HFFc6 (cell line): ENCODE data around the gene FLCN. TPM values are rescaled to one million over a fixed set of nuclear protein-coding genes. Genes with fewer than 3 reads are reported as not detected.

Experiments
- DNase-seq: peaks from one replicate; pipeline ENCODE4 v3.0.0-alpha.2; 2018
- H3K27ac Mint-ChIP-seq: 2 replicates; pipeline ENCODE4 v1.8.0; 2020; ENCODE audit warnings: mild to moderate bottlenecking, mixed read lengths
- H3K27me3 Mint-ChIP-seq: 2 replicates; pipeline ENCODE4 v1.8.0; 2021; ENCODE audit warnings: mild to moderate bottlenecking, moderate library complexity, mixed read lengths; ENCODE audit not compliant: insufficient read depth
- H3K36me3 Mint-ChIP-seq: 2 replicates; pipeline ENCODE4 v1.8.0; 2021; ENCODE audit warnings: low read depth, mixed read lengths
- H3K4me1 Mint-ChIP-seq: 2 replicates; pipeline ENCODE4 v1.8.0; 2020; ENCODE audit warnings: low read depth, mixed read lengths
- H3K4me3 Mint-ChIP-seq: 2 replicates; pipeline ENCODE4 v1.8.0; 2020; ENCODE audit warnings: mild to moderate bottlenecking, moderate library complexity, mixed read lengths
- H3K9me3 Mint-ChIP-seq: 2 replicates; pipeline ENCODE4 v1.8.0; 2020; ENCODE audit warnings: mild to moderate bottlenecking, mixed read lengths
- total RNA-seq, 6 experiments: library from RNA; stranded (reverse); fragmentation: NEBNext Ultra II Directional; extraction: Animal tissue kit (Norgen Biotek cat#: 25700); gene quantifications; 2 replicates in 1 of 6; 3 replicates in 5 of 6; pipeline ENCODE4 v1.2.3, GENCODE V29; 2021
- TF ChIP-seq, protein P1 (sequence below): fragments of 200-600 bp; sonication (generic); IDR thresholded peaks from 2 replicates; pipeline ENCODE4 v1.5.0; 2021; ENCODE audit warnings: antibody characterized with exemption, mild to moderate bottlenecking

FLCN gene
- total RNA-seq, 6 experiments from 2014 or later: 15.8 to 19.2 (median 17.3) TPM

DNA sequence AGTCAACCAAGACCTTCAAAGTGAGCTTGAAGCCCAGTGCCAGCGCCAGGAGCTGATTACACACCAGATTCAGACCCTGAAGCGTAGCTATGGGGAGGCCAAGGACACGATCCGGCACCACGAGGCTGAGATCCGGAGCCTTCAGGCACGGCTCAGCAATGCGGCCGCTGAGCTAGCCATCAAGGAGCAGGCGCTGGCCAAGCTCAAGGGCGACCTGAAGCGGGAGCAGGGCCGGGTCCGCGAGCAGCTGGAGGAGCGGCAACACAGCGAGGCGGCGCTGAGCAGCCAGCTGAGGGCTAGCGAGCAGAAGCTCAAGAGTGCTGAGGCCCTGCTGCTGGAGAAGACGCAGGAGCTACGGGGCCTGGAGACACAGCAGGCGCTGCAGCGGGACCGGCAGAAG is 72.8 kb downstream of the FLCN start:
- Mint-ChIP-seq H3K27ac (no peak overlapping the region), H3K9me3 (no peaks in the 10 kb centered on the region), H3K4me3 (no peak overlapping the region), H3K27me3 (peaks cover 3% of the 10 kb centered on the region), H3K36me3 (peaks cover 32% of the 10 kb centered on the region), H3K4me1 (no peaks in the 10 kb centered on the region)
- TF ChIP-seq, protein P1, sequence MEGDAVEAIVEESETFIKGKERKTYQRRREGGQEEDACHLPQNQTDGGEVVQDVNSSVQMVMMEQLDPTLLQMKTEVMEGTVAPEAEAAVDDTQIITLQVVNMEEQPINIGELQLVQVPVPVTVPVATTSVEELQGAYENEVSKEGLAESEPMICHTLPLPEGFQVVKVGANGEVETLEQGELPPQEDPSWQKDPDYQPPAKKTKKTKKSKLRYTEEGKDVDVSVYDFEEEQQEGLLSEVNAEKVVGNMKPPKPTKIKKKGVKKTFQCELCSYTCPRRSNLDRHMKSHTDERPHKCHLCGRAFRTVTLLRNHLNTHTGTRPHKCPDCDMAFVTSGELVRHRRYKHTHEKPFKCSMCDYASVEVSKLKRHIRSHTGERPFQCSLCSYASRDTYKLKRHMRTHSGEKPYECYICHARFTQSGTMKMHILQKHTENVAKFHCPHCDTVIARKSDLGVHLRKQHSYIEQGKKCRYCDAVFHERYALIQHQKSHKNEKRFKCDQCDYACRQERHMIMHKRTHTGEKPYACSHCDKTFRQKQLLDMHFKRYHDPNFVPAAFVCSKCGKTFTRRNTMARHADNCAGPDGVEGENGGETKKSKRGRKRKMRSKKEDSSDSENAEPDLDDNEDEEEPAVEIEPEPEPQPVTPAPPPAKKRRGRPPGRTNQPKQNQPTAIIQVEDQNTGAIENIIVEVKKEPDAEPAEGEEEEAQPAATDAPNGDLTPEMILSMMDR: no peak
- no peak for DNase-seq

Other genes with a start within 250 kb of the FLCN start
- gene MPRIP, start 194.7 kb downstream of the FLCN start, total RNA-seq: 100 to 1,000 TPM; 350 to 409 (median 372) TPM
- 1 to 10 TPM; 1.7 to 3.6 (median 2.3) TPM for gene PLD6, start 30.8 kb downstream of the FLCN start, total RNA-seq
- gene COPS3, start 44.1 kb upstream of the FLCN start, total RNA-seq: 10 to 100 TPM; 82.3 to 93.7 (median 86.7) TPM
- gene NT5M, start 66.2 kb upstream of the FLCN start, total RNA-seq: under 1 TPM; 0.20 to 0.83 (median 0.60) TPM
- 1 to 10 TPM; 7.0 to 9.0 (median 7.9) TPM for gene MED9, start 239.8 kb upstream of the FLCN start, total RNA-seq